Measurements from ENCODE around the gene MYBPHL.

GRCh38 chr1:109255097-109255651 is 51.6 kb downstream of the MYBPHL start:
- TF ChIP-seq CTCF (IDR thresholded peaks at IDR 0.05) (no peak), POLR2A (IDR thresholded peaks at IDR 0.05) (no peak)

Data from thyroid gland (tissue), 4 donors.